HEK293T (cell line): ENCODE measurements around the gene ATP8A1.

ENCODE experiments used
- ELF4 ChIP-seq: fragments of 450-650 bp; IDR thresholded peaks from 2 replicates; pipeline ENCODE4 v1.6.1; 2017; ENCODE audit warnings: antibody characterized with exemption
- FOXK2 ChIP-seq: fragments of 450-650 bp; IDR thresholded peaks from 2 replicates; pipeline ENCODE4 v1.6.1; 2016; ENCODE audit warnings: mild to moderate bottlenecking
- FOXM1 ChIP-seq: fragments of 450-650 bp; IDR thresholded peaks from 2 replicates; pipeline ENCODE4 v1.6.1; 2017; ENCODE audit warnings: mild to moderate bottlenecking, borderline replicate concordance
- LEF1 ChIP-seq: fragments of 450-650 bp; IDR thresholded peaks from 2 replicates; pipeline ENCODE4 v1.6.1; 2017; ENCODE audit warnings: mild to moderate bottlenecking, borderline replicate concordance
- PKNOX1 ChIP-seq: fragments of 450-650 bp; IDR thresholded peaks from 2 replicates; pipeline ENCODE4 v1.6.1; 2016
- SP1 ChIP-seq: fragments of 450-650 bp; IDR thresholded peaks from 2 replicates; pipeline ENCODE4 v1.6.1; 2017
- TARDBP ChIP-seq: fragments of 450-650 bp; IDR thresholded peaks from 2 replicates; pipeline ENCODE4 v1.6.1; 2016
- ZNF384 ChIP-seq: fragments of 450-650 bp; IDR thresholded peaks from 2 replicates; pipeline ENCODE4 v1.6.1; 2016

GRCh38 chr4:42416017-42416416 lies 240.9 kb downstream of the ATP8A1 start:
- TF ChIP-seq PKNOX1 (no peak), TARDBP (no peak), ELF4 (no peak), FOXK2 (no peak), SP1 (no peak), LEF1 (no peak), FOXM1 (no peak), ZNF384 (no peak)
